Epithelial cell of proximal tubule (primary cell): ENCODE measurements around the gene HNRNPF. TPM values are rescaled to one million over a fixed set of nuclear protein-coding genes. Genes with fewer than 3 reads are reported as not detected.
A peak's percentile ranks its signal among the peaks of the same experiment; 100 is the strongest.

ENCODE experiments used
- DNase-seq: peaks from one replicate; pipeline ENCODE4 v3.0.0-alpha.2; 2011; ENCODE audit warnings: low read depth
- H3K4me3 ChIP-seq: 2 replicates; pipeline ENCODE4 v1.5.1; 2011; ENCODE audit warnings: low read depth, mild to moderate bottlenecking, low read length
- total RNA-seq: library from RNA; depleted of rRNA; stranded (reverse); fragments of >200 nt; gene quantifications from 2 replicates; pipeline ENCODE4 v1.2.3, GENCODE V29; 2015
- TF ChIP-seq, protein P1 (sequence below): conservative IDR thresholded peaks from 2 replicates; pipeline ENCODE4 v1.5.1; 2012; ENCODE audit warnings: low read depth, mild to moderate bottlenecking, low read length

The HNRNPF gene
- total RNA-seq, 1 donor from 2014 or later, result 207 TPM

- TF ChIP-seq, protein P1, sequence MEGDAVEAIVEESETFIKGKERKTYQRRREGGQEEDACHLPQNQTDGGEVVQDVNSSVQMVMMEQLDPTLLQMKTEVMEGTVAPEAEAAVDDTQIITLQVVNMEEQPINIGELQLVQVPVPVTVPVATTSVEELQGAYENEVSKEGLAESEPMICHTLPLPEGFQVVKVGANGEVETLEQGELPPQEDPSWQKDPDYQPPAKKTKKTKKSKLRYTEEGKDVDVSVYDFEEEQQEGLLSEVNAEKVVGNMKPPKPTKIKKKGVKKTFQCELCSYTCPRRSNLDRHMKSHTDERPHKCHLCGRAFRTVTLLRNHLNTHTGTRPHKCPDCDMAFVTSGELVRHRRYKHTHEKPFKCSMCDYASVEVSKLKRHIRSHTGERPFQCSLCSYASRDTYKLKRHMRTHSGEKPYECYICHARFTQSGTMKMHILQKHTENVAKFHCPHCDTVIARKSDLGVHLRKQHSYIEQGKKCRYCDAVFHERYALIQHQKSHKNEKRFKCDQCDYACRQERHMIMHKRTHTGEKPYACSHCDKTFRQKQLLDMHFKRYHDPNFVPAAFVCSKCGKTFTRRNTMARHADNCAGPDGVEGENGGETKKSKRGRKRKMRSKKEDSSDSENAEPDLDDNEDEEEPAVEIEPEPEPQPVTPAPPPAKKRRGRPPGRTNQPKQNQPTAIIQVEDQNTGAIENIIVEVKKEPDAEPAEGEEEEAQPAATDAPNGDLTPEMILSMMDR, result no peak
- DNase-seq, result no peak
- H3K4me3 ChIP-seq, result no peak overlapping the region
Measured at GRCh38 chr10:43384252-43385221, 24.4 kb downstream of the HNRNPF start.

GRCh38 chr10:43383204-43383971 is 25.6 kb downstream of the HNRNPF start:
- TF ChIP-seq, protein P1, result no peak
- DNase-seq, result no peak
- H3K4me3 ChIP-seq, result no peak overlapping the region

GRCh38 chr10:43380610-43381222 is 28.3 kb downstream of the HNRNPF start:
- DNase-seq, result no peak
- no peak overlapping the region for H3K4me3 ChIP-seq
- TF ChIP-seq, protein P1, result peak; percentile 9

DNA sequence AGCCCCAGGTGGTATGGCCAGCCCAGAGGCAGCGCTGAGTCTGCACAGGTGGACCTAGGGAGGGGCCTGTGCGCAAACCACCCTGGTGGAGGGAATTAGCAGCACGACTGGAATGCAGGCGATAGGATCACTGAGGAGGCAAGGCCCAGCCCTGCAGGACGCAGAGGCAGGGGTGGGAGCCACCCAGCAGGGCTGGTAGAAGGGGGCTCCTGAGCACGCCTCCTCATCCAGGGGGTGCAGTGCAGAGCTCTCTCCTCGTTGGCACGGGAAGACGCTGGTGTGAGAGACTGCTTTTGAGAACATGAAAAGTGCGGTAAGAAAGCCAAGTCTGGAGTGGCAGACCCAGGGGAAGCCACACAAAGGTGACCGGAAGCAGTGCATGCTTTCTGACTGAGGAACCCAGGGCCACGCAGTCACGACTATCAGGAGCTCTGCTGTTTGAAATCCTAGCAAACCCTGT is 31.5 kb downstream of the HNRNPF start:
- TF ChIP-seq, protein P1, result no peak
- H3K4me3 ChIP-seq, result no peak overlapping the region
- DNase-seq, result no peak

DNA sequence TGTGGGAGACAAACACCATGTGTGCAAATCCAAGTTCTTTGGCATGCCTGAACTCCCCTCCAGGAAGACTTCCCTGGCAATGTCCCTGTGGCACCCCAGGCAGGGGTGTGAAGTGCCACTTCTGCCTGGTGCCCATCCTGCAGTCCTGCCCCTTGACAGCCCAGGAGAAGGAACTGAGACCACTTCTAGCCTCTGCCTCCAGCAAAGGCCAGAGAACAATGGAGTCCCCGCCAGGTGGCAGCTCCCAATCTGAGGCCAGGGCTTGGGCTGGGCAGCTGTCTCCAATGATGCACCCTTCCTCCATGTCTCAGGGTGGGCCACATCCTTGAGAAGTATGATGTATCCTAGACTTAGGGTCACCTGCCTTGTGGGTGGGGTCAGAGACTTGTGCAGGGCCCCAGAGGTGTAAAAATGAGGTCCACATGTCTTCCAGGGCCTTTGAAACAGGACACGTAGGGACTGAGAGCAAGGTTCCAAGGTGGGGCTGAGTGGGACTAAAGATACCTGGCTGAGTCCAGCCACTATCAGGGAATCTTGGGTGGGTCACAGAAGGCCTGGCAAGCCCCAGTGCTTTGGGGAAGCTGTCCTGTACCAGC is 32.1 kb downstream of the HNRNPF start:
- DNase-seq, result no peak
- TF ChIP-seq, protein P1, result no peak
- no peak overlapping the region for H3K4me3 ChIP-seq

DNA sequence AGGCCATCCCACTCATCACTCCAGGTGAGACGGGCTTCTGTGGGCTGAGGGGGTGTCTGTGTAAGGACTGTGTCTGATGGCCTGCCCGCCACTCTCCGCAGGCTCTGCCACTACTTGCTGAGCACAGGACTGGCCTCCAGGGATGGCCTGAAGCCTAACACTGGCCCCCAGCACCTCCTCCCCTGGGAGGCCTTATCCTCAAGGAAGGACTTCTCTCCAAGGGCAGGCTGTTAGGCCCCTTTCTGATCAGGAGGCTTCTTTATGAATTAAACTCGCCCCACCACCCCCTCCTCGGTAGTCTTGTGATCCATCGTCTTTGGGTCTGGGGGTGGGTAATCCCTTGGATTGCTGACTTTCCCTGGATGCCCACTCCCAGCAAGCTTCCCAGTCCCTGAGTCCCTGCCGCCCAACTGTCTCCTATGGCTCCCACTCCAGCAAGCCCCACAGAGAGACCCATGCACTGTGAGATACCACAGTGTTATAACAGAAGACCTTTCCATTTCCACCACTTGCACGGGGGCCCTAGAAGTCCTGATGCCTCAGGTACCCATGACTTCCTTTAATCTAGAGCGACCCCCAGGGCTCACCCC is 32.8 kb downstream of the HNRNPF start:
- TF ChIP-seq, protein P1, result no peak
- no peak for DNase-seq
- no peak overlapping the region for H3K4me3 ChIP-seq
